GM18508 (cell line): ENCODE results near the gene GPR119.
"Not testable (repeated sequence)": the region's sequence is repeated elsewhere in the genome, so short reads cannot be mapped to it uniquely, and the experiment has no call there.

Source experiments
- ATAC-seq: cut with Tn5 transposase; IDR thresholded peaks from one replicate; pipeline ENCODE4 v1.9.1; 2021; ENCODE audit warnings: moderate number of reproducible peaks; ENCODE audit not compliant: insufficient read depth, unreplicated experiment

GPR119 gene

GRCh38 chrX:130340271-130340670 is 45.2 kb downstream of the GPR119 start:
- no peak for ATAC-seq

DNA sequence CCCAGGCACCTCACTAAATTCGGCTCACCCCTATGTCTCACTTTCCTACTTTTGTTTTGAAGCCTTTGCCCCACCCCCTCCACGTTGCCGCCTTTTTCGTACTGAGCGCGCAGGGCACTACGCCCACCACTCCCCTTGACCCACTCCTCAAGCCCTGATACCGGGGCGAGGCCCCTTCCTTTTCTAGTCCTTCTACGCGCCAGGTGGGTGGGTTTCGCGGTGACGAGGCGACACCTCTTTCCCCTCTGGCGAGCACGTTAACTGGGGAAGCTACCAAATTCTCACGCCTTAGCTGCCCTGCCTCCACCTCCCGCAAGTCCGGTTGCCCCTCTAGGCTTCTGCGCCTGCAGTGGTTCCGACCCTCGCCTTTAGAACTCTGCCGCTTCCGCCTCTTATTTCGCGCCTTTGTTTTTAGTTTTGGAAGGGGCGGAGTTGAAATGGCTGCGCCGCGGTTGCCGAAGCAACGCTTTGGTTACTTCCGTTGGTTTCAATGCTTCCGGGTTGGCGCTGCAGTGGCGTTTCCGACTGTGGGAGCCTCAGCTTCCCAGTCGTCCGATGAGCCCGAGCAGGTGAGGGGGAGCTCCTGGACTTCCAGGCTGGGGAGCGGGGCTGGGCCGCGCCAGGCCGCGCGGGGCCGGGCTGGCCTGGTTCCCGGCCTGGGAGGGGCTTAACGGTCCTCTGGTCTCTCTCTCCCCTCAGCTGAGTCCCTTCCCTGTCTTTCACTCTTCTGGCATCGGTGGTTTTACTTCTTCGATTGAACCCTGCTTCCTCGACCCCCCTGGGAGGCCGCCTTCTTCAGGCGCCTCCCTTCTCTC is 45.9 kb downstream of the GPR119 start, which contains the start of gene SLC25A14:
TSS of gene SLC25A14 (plus strand) at position 512 of the 815 bp plus-strand sequence. CDS start 360 bp downstream, outside the sequence.
- ATAC-seq = peak; percentile 87

DNA sequence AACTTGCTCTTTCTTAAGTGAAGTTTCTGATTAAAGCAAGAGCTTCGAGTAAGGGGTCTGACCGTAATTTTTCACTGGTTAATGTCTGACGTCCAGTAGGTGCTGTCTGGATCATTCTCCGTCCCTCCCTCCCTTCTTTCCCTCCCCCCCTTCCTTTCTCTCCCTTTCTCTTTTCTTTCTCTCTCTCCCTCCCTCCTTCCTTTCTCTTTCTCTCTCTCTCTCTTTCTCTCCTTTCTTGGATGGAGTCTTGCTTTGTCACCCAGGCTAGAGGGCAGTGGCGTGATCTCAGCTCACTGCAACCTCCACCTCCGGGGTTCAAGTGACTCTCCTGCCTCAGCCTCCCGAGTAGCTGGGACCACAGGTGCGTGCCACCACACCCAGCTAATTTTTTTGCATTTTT is 46.6 kb downstream of the GPR119 start:
- not testable (repeated sequence) for ATAC-seq

GRCh38 chrX:130336531-130336930 is 48.9 kb downstream of the GPR119 start:
- ATAC-seq = no peak
